ENCODE results near the gene FKBP2. TPM values are rescaled to one million over a fixed set of nuclear protein-coding genes. Genes with fewer than 3 reads are reported as not detected.

The FKBP2 gene
- total RNA-seq, 1 donor from 2014 or later, result 110 TPM

DNA sequence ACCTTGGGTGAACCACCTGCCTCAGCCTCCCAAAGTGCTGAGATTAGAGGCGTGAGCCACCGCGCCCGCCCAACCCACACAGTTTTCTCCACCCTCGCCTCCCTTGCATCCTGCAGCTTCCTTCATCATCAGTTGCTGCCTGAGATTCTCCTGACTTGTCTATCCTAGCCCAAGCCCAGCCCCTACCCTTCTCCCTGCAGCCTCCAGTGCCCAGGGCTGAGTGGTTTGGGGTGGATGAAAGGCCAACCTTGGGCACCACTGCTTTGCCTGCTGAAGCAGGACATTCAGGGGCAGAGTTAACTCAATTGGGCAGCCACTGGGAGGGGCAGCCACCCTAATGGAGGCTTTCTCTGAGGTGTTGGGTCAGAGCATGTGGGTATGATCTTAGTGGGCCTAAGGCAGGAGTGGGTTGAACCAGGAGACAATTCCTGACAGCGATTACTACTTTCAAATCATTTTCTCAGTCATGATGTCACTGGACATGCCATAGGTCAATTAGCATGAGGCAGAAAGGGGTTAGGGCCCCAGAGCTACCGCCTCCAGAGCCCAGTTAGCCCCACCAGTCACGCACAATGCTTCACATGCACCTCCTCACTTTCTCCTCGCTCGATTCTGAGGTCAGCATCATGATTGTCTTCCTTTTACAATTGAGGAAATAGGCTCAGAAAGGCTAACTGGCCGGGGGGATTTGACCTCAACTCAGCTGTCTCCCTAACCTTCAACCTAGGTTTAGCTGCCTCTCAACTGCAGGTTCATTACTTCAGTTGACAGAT lies 1.0 kb upstream of the FKBP2 start:
- no peaks in the 10 kb centered on the region for H3K27me3 ChIP-seq (ENCODE audit: control insufficient read depth, insufficient read depth, low read length)
- H3K4me3 ChIP-seq (ENCODE audit: low read depth, low read length), result peak overlapping the region; percentile 58
- DNase-seq (ENCODE audit: low read depth), result no peak
- peaks cover 3% of the 10 kb centered on the region for H3K36me3 ChIP-seq (ENCODE audit: control insufficient read depth, insufficient read depth, low read length)
- TF ChIP-seq, protein P1, sequence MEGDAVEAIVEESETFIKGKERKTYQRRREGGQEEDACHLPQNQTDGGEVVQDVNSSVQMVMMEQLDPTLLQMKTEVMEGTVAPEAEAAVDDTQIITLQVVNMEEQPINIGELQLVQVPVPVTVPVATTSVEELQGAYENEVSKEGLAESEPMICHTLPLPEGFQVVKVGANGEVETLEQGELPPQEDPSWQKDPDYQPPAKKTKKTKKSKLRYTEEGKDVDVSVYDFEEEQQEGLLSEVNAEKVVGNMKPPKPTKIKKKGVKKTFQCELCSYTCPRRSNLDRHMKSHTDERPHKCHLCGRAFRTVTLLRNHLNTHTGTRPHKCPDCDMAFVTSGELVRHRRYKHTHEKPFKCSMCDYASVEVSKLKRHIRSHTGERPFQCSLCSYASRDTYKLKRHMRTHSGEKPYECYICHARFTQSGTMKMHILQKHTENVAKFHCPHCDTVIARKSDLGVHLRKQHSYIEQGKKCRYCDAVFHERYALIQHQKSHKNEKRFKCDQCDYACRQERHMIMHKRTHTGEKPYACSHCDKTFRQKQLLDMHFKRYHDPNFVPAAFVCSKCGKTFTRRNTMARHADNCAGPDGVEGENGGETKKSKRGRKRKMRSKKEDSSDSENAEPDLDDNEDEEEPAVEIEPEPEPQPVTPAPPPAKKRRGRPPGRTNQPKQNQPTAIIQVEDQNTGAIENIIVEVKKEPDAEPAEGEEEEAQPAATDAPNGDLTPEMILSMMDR (IDR thresholded peaks at IDR 0.05; ENCODE audit: insufficient read depth, low read length, poor library complexity, severe bottlenecking), result no peak

DNA sequence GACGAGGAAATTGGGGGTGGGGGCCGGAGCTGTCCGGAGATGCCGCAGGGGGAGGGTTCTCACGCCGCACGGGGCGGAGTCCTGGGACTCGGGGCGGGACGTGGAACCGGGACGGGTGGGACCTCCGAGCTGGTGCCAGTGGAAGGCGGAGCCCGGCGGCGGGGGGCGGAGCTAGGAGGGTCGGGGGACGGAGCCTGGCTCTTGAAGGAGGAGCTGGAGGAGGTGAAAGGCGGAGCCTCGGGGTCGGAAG lies 271 bp downstream of the FKBP2 start:
- TF ChIP-seq, protein P1 (IDR thresholded peaks at IDR 0.05; ENCODE audit: insufficient read depth, low read length, poor library complexity, severe bottlenecking), result no peak
- DNase-seq (ENCODE audit: low read depth), result no peak
- Histone ChIP-seq H3K27me3 (ENCODE audit: control insufficient read depth, insufficient read depth, low read length) (no peaks in the 10 kb centered on the region), H3K4me3 (ENCODE audit: low read depth, low read length) (peak overlapping the region; percentile 58), H3K36me3 (ENCODE audit: control insufficient read depth, insufficient read depth, low read length) (peaks cover 3% of the 10 kb centered on the region)

DNA sequence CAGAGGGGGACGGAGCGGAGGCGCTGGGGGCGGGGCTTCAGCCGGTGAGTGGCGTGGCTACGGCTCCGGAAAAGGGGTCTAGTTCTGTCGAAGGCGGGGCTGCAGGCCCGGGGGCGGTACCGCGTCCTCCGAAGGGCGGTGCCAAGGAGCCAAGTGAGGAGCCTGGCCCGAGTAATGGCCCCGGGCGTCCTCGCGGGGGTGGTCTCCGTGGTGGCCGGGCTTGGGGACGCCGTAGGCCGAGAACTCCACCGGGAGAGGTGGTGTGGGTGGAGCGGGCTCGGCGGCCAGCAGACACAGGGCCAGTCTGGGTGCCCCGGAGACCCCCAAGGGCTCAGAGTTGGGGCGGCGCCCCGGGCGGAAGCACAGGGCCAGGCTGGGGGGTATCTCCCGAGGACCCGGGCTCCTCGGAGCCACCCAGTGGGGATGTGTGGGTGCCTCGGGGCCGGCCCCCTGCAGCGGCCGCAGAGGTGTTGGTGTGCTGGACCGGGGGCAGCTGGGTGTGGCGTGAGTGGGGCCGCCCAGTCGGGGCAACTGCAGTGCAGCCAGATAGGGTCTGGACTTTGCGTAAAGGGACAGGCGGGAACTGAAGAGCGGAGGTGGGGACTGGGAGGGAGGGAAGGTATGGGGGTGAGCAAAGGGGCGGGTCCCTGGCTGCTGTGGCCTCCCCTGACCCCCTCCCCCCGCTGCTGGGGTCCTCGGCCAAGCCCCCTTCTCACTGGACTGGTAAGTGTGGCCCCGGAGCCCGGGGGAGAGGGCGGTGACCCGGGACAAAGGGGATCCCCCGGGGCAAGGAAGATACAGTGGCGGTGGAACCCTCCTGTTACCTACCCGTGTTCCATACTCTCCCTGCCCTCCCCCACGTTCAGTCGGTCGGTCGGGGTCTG lies 838 bp downstream of the FKBP2 start:
- peak overlapping the region; percentile 87 for H3K4me3 ChIP-seq (ENCODE audit: low read depth, low read length)
- TF ChIP-seq, protein P1 (IDR thresholded peaks at IDR 0.05; ENCODE audit: insufficient read depth, low read length, poor library complexity, severe bottlenecking), result no peak
- DNase-seq (ENCODE audit: low read depth), result peak; percentile 80
- peaks cover 3% of the 10 kb centered on the region for H3K36me3 ChIP-seq (ENCODE audit: control insufficient read depth, insufficient read depth, low read length)
- H3K27me3 ChIP-seq (ENCODE audit: control insufficient read depth, insufficient read depth, low read length), result no peaks in the 10 kb centered on the region

DNA sequence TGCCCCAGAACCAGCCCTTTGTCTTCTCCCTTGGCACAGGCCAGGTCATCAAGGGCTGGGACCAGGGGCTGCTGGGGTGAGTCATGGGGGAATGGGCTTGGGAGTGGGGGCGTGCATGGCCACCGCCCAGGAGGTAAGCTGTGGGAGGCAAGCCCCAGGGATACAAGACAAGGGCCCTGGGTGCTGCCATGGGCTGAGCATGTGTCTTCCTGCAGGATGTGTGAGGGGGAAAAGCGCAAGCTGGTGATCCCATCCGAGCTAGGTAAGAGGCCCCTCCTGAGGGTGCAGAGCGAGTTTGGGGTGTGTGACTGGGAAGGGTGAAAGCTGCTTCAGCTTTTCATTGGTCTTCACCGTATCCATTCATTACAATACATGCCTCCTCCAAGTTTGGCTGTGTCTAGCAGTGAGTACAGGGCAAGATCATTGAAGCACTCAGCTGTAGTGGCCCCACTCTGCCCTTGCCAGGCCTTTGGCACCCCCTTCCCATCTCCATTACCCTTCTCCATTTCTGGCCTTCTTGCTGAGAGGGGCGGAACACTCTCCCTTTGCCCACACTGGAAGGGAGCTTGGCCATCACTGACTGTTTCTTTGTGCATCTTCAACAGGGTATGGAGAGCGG lies 2.5 kb downstream of the FKBP2 start:
- H3K4me3 ChIP-seq (ENCODE audit: low read depth, low read length), result no peak overlapping the region
- peaks cover 3% of the 10 kb centered on the region for H3K36me3 ChIP-seq (ENCODE audit: control insufficient read depth, insufficient read depth, low read length)
- H3K27me3 ChIP-seq (ENCODE audit: control insufficient read depth, insufficient read depth, low read length), result no peaks in the 10 kb centered on the region
- no peak for DNase-seq (ENCODE audit: low read depth)
- TF ChIP-seq, protein P1 (IDR thresholded peaks at IDR 0.05; ENCODE audit: insufficient read depth, low read length, poor library complexity, severe bottlenecking), result no peak

DNA sequence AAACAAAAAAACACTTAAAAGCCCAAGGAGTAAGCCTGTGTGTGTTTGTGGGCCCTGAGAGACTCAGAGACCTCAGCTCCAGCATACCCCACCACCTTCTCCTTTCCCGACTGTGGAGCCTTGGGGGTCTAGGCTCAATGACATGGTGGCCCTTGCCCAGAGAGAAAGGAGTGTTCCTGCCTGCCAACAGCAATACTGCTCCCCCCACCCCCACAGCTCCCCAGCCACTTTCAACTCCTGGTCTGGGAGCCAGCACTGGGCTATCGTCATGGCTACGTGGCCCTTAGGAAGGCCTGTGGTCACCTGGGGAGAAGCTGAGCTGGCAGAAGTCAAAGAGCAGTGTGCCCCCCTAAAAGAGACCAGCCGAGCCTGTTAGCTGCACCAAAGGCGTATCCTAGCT lies 3.2 kb downstream of the FKBP2 start:
- TF ChIP-seq, protein P1 (IDR thresholded peaks at IDR 0.05; ENCODE audit: insufficient read depth, low read length, poor library complexity, severe bottlenecking), result no peak
- H3K4me3 ChIP-seq (ENCODE audit: low read depth, low read length), result no peak overlapping the region
- no peak for DNase-seq (ENCODE audit: low read depth)

More for the DNA sequence above, 3.2 kb downstream of the FKBP2 start:
- Histone ChIP-seq H3K36me3 (ENCODE audit: control insufficient read depth, insufficient read depth, low read length) (peaks cover 3% of the 10 kb centered on the region), H3K27me3 (ENCODE audit: control insufficient read depth, insufficient read depth, low read length) (no peaks in the 10 kb centered on the region)
